Vagina (tissue), 2 donors: ENCODE measurements around the gene ZCCHC9.

Source experiments
- CTCF ChIP-seq, 3 experiments: fragments of 450-650 bp in 2 of 3; fragments of 200-600 bp in 1 of 3; sonication (generic) in 1 of 3; IDR thresholded peaks; one replicate each; pipeline ENCODE4 v1.5.1; 2017 to 2019; ENCODE audit warnings: antibody characterized with exemption in 3 of 3, mild to moderate bottlenecking in 2 of 3, moderate library complexity in 2 of 3
- POLR2AphosphoS5 ChIP-seq, 2 donors: sonication (generic); formaldehyde crosslinking; IDR thresholded peaks; one replicate each; pipeline ENCODE4 v1.9.0; 2017; ENCODE audit warnings: antibody characterized with exemption in 2 of 2, mild to moderate bottlenecking in 2 of 2, low read depth in 1 of 2; ENCODE audit not compliant: insufficient read depth in 1 of 2

- TF ChIP-seq CTCF (IDR thresholded peaks at IDR 0.05) (no peak), POLR2AphosphoS5 (IDR thresholded peaks at IDR 0.05; ENCODE audit: insufficient read depth in 1 of 2, low read depth in 1 of 2) (no peak)
Observed at GRCh38 chr5:81286059-81286617, 15.2 kb upstream of the ZCCHC9 start.
